Gastrocnemius medialis (tissue), 4 donors: ENCODE data around the gene PGGT1B.

Source experiments
- POLR2A ChIP-seq, 2 donors: fragments of 450-650 bp; IDR thresholded peaks; one replicate each; pipeline ENCODE4 v1.6.1; 2017; ENCODE audit warnings: antibody characterized with exemption in 2 of 2, mild to moderate bottlenecking in 2 of 2, moderate library complexity in 2 of 2
- TF ChIP-seq, protein P1 (sequence below), 5 experiments: fragments of 450-650 bp in 3 of 5; fragments of 200-600 bp in 2 of 5; sonication (generic) in 2 of 5; IDR thresholded peaks in 4 of 5; conservative IDR thresholded peaks in 1 of 5; 1 replicate in 4 of 5; 2 replicates in 1 of 5; pipeline ENCODE4 v1.5.1; 2016 to 2019; ENCODE audit warnings: antibody characterized with exemption in 5 of 5, mild to moderate bottlenecking in 3 of 5, moderate library complexity in 3 of 5

DNA sequence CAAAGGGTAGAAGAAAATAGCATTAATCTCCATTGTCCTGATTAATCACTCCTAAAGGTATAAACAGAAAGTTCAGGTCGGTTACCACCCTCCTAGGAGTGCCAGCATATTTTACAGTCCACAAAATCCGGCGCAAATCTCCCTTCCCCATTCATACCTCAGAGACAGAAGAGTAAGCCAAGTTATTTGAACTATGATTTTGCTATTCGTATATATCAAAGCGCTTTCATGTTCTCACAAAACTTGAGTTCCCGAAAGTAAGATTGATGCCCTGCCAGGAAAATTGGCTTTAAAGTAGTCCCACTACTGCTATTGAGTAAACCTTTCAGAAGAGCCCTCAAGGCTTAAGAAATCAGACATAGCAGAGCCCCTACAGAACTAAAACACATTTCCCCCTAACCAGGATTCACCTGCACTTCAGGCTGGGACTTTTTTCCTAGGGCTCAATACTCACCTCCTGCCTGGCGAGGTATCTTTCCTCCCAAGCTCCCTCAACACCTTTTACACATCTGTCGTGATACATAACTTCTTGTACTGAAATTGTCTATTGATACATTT, 71.1 kb downstream of the PGGT1B start:
- TF ChIP-seq, protein P1, sequence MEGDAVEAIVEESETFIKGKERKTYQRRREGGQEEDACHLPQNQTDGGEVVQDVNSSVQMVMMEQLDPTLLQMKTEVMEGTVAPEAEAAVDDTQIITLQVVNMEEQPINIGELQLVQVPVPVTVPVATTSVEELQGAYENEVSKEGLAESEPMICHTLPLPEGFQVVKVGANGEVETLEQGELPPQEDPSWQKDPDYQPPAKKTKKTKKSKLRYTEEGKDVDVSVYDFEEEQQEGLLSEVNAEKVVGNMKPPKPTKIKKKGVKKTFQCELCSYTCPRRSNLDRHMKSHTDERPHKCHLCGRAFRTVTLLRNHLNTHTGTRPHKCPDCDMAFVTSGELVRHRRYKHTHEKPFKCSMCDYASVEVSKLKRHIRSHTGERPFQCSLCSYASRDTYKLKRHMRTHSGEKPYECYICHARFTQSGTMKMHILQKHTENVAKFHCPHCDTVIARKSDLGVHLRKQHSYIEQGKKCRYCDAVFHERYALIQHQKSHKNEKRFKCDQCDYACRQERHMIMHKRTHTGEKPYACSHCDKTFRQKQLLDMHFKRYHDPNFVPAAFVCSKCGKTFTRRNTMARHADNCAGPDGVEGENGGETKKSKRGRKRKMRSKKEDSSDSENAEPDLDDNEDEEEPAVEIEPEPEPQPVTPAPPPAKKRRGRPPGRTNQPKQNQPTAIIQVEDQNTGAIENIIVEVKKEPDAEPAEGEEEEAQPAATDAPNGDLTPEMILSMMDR (IDR thresholded peaks at IDR 0.05 in 4 of 5, conservative IDR thresholded peaks at IDR 0.05 in 1 of 5), result no peak
- no peak for TF ChIP-seq POLR2A (IDR thresholded peaks at IDR 0.05)
